ENCODE data around the gene HIBADH.

HIBADH gene

DNA sequence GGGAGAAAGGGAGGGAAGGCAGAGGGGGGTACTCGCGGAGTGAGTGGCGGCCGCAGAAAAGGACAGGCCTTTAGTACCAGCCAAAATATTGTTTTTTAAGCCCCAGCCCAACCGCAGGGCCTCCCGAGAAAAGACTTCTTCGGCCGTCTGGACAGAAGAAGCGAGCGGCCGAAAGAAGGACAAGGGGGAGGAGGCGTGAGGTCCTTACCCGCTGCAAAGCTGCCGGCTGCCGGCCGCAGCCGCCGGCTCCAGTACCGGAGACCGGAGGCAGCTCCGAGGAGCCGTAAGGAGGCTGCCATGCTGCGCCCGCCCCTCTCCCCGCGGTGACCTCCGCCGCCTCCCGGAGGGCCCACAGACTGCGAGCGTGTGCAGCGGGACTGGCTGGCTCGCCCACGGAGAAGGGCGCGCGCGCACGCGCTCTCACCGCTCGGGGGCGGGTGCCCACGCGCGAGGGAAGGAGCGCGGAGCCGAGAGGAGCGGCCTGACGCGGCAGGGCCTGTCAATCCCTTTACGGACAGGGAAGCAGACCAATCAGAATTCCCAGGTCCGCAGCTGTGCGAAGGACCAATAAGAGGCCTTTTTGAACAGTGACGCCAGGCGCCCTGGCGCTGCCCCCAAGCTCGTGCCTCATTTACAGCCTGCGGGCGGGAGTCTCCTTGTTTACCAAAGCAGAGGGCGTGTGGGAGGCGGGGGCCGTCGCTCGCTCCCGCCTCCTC lies at the start of gene HIBADH:
Gene HIBADH (minus strand): TSS at position 394 of the 716 bp plus-strand sequence. CDS start 95 bp downstream, at position 299.
- peak; percentile 99 for DNase-seq (ENCODE audit: low spot score)

DNA sequence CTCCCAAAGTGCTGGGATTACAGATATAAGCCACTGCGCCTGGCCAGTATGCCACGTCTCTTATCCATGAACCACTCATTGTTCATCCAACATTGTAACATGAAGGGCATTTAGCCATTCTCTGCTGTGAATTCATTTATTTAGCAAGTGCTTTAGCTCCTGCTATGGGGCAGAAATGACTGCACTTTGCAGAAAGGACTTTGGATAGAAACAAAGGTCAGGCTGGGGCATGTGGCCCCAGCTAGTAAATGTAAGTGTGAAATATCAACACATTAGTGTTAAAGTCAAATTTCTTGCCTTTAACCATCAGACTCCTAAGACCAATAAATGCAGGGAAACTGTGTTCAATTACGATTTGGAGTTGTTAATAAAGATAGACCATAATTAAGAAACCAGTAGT lies 49.5 kb upstream of the HIBADH start:
- no peak for DNase-seq (ENCODE audit: low spot score)

DNA sequence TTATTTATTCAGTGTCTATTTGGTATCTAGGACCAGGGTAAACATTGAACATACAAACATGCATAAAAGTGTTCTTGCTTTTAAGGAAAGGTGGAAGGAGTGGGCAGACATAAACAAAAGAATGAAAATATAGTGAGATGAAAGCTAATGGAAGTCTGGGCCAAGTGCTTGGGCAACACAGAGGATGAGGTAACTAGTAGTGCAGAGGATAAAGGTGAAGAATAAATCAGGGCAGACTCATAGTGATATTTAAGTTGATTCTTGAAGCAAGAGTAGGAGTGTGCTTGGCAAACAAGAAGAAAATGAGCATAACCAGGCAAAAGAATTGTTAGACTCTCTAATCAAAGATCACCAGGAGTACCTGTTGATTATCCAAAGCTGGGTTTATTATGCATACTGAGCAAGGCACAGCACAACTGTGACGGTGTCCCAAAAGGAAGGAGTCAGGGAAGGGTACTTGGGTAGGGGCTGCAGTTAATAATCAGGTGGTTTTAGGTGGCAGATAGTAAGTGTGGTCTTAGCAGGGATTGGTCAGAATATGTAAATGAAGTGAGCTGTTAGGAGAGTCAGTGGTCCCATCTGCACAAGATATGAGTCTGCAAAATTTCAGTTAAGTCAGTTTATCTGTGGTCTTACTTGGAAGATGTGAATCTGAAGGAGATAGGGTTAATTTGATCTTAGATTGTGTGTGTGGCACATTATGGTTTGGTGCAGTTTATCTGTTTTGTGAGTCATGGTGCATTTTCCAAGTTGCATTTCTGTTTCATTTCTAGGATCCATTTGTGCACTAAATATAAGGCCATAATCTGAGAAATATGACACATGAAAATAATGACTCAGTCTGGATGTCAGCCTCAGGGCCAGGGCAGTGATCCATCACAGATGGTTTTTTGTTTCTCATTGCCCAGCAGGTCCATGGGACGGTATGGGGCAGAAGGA lies 46.7 kb upstream of the HIBADH start:
- peak; percentile 79 for DNase-seq (ENCODE audit: low spot score)

DNA sequence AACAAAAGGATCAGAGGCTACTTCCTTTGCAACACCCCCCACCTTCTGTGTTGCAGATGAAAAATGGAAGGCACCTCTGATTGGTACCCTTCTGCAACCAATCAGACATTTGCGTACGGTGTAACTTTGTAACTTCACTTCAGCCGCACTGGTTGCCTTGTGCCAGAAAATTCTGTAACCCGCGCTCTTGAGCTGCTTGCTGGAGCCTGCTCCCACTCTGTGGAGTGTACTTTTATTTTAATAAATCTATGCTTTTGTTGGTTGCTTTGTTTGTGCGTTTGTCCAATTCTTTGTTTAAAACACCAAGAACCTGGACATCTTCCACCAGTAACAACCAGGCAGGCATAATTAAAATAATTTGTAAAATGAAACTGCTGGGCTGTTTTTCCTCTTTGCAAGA lies 45.8 kb upstream of the HIBADH start:
- DNase-seq (ENCODE audit: low spot score) = no peak

DNA sequence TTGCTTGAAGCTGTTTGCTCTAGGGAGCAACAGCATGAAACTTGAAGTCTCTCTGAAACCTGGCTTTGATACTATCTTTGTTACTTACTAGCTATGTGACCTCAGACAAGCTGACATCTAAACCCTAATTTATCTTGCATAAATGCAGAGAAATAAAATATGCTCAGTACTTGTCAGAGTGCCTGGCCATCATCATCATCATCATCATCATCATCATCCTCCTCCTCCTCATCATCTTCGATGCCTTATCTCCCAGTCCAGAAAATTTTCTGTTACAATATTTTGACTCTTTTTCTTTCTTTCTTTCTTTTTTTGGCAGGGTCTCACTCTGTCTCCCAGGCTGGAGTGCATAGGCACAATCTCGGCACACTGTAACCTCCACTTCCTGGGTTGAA lies 42.5 kb upstream of the HIBADH start:
- no peak for DNase-seq (ENCODE audit: low spot score)

DNA sequence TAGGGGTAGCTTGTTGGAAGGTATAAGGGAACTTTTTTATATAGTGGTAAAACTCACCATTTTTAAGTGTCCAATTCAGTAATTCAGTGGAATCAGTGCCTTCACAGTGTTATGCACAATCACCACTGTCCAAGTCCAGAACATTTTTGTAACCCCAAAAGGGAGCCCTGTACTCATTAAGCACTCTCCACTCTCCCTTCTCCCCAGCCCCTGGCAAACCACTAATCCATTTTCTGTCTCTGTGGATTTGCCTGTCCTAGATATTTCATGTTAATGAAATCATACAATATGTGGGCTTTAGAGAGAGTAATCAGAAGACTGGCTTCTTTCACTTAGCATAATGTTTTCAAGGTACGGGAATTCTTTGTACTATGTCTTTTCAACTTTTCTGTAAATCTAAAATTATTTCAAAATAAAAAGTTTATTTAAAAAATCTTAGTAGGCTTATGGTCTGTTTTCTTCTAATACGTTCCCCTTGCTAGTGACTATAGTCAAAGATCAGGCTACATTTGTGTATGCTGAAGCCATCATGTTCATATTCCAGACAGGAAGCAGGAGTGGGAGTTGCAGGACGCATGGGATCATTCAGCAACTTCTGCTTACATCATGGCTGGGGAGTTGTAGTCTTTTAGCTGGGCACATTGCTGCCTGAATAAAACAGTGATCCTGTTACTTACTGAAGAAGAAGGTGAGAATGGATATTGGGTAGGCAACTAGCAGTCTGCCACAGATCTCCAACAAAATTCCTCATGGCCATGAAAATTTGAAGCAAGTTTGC lies 41.9 kb upstream of the HIBADH start:
- no peak for DNase-seq (ENCODE audit: low spot score)

DNA sequence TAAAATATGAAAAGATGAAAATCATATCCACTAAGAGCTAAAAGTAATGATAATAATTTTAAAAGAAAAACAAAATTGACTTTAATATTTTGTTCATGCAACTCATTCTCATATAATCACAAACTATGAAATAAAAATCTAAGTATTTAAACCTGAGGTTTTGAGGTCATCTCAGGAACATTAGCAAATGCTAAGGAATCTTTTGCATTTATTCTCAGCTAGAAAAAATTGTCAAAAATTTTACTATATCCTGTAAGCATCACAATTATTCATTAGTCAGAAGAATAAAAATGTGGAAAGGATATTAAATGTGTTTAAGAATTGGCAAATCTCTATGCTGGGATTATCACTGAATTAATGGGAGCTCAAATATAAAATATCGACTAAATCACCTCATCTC lies 40.5 kb upstream of the HIBADH start:
- DNase-seq (ENCODE audit: low spot score) = no peak

DNA sequence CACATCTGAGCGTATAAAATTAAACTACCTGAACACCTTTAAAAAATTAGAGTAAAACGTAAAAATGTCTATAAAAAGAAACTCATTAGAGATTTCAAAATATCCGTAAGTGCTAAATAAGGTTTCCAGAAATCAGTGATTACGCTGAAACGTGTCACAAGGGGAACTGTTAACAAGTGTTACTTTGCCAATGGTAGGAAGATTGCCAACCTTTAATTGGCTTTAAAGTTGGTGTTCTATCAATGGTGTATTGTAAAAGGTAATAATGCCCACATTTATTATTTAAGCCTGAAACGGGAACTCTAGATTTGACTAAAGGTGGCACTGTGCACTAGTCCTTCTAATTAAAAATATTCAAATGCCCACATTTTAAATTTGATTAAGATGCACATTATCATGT lies 37.8 kb upstream of the HIBADH start:
- no peak for DNase-seq (ENCODE audit: low spot score)

DNA sequence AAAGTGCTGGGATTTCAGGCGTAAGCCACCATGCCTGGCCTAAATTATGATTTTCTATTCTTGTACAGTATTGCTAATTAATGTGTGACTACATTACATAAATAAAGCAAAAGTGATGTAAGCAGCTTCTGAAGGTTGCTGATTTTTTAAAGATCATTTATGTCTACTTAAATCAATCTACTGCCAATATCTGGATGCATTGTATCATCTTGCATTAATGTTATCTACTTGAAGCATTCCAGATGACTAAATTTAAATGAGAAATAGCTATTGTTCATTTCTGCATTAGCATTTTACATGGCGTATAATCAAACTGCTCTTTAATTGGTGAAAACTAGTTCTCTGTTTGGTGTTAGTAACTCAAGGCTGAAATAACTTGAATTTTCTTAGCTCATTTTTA lies 37.1 kb upstream of the HIBADH start:
- DNase-seq (ENCODE audit: low spot score) = no peak

DNA sequence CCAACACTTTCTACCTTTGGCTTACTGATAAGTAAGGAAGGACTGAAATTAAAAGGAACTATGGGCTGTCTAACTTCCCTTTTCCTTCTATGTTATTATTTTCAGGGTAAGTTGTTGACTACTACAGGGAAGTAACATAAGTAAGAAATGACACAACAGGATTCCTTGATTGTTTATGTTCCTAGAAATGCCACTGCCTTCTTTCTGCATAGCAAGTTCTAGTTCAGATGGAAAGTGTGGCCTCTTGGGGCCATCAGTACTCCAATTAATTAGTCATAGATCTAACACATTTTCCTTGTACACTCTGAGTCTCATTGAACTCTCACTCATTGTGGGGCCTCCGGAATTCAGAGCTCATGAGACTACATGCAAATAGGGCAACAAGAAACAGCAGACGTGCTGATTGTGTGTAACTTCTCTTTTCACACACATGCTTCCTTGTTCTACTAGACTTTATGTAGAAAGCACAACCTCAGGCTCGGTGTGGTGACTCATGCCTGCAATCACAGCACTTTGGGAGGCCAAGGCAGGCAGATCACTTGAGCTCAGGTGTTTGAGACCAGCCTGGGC lies 35.3 kb upstream of the HIBADH start:
- DNase-seq (ENCODE audit: low spot score) = no peak

DNA sequence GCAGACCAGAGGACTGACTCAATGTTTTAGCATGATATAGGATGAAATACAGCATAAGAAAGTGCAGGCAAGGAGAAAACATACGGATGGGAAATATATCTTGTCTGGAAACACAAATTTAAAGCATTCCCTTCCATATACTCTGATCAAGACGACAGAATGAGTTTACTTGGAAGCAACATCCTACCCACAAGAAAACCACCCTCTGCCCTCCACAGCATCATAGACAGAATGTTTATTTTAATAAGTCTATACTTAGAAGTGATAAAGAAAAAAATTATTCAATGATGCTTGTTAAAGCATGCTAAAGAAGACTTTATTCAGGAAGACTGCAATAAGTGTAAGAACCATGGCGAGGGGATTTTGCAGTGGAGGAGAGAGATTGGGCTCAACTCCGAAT lies 32.4 kb upstream of the HIBADH start:
- DNase-seq (ENCODE audit: low spot score) = peak; percentile 24

DNA sequence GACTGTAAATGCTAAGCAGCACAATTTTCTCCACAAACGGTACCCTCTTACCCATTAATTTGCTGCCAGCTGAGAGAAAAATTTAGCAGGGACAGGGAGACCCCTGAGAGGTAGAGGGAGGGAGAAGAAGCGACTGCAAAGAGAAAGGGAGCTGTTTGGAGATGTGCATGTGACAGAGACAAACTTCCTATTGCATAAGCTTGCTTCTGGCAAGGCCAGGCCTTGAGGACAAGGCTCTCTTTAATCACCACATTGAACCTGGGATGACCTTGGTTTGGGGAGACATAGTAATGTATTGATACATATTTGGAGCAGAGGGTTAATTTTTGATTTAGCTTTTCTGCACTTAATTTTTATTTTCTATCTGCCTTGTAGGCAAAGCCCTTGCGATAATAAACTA lies 31.1 kb upstream of the HIBADH start:
- DNase-seq (ENCODE audit: low spot score) = no peak

DNA sequence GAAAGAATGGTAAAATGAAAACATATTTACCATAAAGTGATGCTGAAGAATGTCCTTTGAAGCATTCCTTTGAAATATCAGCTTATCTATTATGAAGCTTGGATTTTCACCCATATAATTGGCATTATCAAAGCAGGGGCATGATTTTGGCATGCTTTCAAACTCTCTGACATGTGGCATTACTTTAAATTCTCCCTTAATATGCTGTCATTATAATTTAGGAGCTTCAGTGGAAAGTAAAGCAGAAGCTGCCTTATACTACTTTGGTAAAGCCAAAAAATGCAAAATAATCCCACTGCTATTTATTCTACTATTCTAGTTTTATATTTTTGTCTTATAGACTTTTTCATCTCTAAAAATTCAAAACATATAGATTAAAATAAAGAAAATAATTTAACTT lies 28.0 kb upstream of the HIBADH start:
- no peak for DNase-seq (ENCODE audit: low spot score)

DNA sequence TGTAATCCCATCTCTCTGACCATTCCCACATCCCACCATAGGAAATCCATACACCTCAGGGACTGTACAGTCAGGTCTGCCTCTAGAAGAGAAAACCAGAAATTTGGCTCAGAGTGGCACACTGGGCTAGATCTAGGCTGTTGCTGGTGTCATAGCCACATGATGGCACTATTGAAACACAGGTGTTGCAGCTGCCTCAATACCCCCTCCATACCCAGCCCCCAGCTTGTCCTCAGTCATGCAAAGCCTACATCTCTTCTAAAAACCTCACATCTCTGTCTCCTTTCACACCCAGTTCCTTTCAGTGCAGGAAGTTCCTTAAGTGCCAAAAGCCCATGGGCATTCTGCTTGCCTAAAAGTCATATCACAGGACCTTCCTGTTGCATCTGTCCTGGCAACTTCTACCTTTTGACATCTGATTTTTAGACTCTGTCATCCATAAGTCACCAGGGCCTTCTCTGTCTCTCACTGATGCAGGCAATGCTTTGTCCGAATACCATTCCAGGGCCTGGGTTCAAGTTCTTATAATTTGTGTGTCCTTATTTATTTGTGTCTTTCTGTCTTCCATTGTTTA lies 27.0 kb upstream of the HIBADH start:
- DNase-seq (ENCODE audit: low spot score) = peak; percentile 47

DNA sequence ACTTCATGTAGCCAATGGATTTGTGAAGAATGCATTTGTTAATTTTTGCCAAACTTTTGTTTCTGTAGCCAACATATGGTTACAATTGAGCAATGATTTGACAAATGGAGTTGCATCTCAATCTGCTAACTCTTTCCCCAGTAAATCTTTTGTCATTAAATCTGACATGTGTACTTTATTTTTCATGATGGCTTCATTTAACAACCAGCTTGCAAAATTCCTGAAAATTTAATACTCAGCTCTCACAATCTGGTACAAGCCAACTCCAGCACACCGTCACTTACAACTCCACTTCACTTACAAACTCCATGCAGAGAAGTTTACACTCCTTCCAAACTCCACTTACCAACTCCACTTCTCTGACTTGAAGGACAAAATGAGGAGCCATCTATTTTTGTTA lies 26.5 kb upstream of the HIBADH start:
- no peak for DNase-seq (ENCODE audit: low spot score)

DNA sequence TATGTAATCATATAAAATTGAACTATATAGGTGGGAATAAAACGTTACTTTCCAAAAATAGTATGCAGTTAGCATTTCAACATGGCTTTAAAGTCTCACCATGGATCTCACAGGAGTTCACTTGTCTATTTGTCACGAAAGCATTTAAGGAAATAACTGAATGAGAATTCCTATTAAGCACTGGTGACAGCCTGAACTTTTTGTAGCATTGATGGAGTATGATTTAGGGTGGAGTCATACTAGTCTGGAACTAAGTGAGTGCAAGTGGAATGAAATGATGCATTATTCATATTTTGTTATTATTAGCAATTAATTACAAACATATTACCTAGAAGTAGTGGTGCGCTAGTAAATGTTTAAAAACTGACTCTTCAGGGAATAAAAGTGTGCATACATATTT lies 26.0 kb upstream of the HIBADH start:
- no peak for DNase-seq (ENCODE audit: low spot score)

DNA sequence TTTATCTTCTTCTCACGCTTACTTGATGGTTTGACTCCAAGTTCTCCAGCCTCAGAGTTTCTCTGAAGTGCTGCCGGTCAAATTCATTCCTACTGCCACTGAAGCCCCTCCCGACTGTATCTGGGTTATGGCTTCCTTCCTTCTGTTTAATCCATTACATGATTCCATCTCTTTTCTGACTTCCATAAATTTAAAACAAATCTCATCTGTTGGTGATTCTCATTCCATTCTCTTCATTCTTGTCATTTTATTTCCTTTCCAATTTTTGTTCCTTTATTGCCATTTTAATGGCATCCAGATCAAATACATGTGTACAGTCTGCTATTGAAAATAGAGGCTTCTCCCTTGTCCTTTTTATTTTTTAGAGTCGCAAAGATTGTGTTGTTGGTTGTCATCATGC lies 25.4 kb upstream of the HIBADH start:
- no peak for DNase-seq (ENCODE audit: low spot score)

DNA sequence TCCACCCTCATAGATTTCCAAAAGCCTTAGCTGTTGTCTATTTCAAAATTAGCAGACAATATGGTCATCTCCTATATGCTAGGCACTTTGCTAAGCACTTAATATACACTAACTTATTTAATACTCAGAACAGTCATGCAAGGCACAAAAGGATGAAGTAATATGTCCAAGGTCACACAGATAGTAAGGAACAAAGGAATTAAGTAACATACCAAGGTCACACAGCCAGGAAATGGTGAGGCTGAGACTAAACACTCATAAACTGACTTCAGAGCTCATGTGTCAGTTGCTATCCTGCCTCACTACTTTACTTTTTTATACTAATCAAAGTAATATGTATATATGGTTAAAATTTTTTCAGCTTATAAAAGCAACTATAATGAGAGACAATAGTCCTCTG lies 23.6 kb upstream of the HIBADH start:
- no peak for DNase-seq (ENCODE audit: low spot score)

DNA sequence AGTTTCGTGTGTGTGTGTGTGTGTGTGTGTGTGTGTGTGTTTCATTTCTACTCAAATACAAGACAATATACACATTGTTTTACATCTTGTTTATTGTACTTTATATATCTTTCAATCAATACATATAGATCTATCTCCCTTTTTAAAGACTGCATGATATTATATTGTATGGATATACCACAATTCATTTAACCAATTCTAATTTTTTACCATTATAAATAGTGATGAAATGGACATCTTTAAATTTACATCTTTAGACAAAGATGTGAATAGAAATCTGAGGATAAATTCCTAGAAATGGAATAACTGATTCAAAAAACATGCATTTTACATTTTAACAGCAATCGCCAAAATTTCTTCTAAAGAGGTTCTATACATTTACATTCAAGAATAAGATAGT lies 23.2 kb upstream of the HIBADH start:
- no peak for DNase-seq (ENCODE audit: low spot score)

DNA sequence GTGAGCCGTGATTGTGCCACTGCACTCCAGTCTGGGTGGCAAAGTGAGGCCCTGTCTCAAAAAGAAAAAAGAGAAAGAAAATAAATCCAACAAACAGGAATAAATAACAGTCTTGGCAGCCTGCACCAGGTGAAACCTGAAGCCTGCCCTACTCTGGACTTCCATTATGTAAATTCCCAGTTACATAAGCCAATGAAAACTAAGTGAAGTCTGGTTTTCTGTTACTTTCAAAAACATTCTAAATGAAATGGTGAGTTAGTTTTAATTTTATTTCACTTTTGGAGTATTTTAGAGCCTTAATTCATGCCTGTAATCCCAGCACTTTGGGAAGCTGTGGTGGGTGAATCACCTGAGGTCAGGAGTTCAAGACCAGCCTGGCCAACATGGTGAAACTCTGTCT lies 22.5 kb upstream of the HIBADH start:
- DNase-seq (ENCODE audit: low spot score) = no peak

DNA sequence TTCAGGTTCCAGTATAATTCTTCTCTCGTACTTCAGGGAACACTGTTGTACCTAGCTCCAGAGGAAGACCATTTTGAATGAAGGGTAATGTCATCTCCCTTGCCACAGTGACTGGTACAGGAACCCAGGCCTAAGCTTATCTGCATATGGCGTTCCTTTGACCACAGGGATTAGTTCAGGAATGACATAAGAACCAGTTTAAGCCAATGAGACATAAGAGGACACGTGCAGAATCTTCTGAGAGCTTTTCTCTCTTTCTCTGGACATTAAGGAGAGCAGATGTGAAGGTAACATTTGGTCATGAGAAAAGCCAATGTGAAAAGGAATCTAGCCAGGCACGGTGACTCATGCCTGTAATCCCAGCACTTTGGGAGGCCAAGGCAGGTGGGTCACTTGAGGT lies 21.8 kb upstream of the HIBADH start:
- no peak for DNase-seq (ENCODE audit: low spot score)

DNA sequence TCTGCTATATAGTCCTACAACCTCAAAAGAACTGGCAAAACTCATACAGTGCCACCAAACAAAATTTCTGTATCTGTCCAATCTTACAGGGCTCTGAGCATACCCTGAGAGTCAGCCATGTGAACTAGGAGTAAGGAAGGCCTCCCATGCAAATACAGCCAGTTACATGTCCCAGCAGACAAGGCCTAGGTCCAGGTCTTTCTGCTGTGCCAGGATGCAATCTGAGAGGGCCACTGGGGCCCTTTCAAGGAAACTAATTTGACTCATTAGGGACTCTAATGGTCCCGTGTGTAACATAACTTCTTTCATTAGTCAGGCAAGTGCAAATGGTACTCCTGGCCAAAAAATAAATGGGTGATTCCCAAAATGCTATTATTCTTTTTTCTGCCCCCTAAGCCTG lies 17.9 kb upstream of the HIBADH start:
- no peak for DNase-seq (ENCODE audit: low spot score)
